GM19240 (cell line): ENCODE measurements around the gene SETD1A.

ENCODE experiments used
- DNase-seq: peaks from one replicate; pipeline ENCODE4 v3.0.0; 2011; ENCODE audit warnings: low spot score; ENCODE audit not compliant: insufficient read length

SETD1A gene

DNA sequence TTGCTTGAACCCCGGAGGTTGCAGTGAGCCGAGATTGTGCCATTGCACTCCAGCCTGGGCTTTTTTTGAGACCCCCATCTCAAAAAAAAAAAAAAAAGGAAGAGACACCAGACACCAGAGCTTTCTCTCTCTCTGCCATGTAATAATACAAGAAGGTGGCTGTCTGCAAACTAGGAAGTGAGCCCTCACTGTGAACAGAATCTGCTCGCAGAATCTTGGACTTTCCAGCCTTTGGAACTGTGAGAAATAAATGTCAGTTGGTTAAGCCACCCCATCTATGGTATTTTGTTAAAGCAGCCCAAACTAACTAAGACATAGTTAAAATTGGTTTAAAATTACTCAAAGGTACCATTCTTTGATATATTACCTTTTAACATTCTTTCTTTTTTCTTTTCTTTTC is 63.0 kb downstream of the SETD1A start:
- DNase-seq: no peak

DNA sequence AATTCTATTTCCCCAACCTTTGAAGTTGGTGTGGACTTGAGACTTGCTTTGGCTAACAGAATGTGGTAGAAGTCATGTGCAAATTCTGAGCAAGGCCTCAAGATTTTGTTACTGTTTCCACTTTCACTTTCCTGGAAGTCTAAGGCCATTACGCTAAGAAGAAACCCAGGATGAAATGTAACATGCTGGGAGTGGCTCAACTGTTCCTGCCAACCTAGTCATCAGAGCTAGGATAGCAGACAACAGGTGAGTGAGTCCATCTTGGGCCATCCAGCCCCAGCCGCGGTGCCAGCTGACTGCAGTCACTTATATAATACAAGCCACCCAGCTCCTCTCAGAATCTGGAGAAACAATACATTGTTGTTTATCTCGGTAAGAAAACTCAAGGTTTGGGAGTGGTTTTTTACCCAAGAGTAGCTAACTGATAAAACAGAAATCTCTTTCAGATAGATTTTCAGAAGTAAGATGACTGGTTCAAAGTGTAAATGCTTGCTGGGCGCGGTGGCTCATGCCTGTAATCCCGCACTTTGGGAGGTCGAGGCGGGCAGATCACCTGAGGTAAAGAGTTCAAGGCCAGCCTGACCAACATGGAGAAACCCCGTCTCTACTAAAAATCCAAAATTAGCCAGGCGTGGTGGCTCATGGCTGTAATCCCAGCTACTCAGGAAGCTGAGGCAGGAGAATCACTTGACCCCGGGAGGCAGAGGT is 65.1 kb downstream of the SETD1A start:
- no peak for DNase-seq

DNA sequence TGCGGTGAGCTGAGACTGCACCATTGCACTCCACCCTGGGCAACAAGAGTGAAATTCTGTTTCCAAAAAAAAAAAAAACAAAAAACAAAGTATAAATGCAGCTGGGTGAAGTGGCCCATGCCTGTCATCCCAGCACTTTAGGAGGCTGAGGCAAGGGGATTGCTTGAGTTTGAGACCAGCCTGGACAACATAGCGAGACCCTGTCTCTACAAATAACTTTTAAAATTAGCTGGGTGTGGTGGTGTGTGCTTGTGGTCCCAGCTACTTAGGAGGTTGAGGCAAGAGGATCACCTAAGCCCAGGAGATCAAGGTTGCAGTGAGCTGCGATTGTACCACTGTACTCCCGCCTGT is 65.7 kb downstream of the SETD1A start:
- DNase-seq: no peak

DNA sequence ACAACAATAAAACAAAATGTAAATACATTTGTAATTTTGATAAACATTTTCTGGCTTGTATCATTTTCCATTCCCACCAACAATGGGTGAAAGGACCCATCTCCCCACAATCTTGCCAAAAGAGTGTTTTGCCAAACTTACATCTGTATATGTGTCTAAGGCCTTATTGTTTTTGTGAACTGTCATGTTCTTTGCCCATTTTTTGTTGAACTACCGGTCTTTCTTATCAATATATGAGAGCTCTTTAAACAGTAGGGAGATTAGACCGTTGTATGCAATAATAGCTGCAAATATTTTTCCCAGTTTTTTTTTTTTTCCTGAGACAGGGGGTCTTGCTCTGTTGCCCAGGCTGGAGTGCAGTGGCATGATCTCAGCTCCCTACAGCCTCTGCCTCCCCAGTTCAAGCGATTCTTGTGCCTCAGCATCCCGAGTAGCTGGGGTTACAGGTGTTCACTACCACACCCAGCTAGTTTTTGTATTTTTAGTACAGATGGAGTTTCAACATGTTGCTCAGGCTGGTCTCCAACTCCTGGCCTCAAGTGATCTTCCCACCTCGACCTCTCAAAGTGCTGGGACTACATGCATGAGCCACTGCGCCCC is 66.2 kb downstream of the SETD1A start:
- DNase-seq: no peak

DNA sequence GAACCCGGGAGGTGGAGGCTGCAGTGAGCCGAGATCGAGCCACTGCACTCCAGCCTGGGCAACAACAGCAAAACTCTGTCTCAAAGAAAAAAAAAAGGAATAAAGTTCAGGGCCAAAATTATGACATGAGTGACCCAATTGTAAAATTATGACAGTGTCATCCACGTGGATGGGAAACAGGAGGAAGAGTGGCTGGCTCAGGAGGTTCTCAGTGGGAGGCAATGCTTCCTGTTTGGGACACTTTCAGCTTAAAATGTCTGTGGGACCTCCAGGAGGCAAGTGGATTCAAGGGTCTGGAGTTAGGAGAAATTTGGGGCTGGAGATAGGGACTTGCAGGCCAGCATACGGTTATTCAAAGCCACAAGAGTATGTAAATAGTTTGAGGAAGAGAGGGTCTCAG is 67.8 kb downstream of the SETD1A start:
- DNase-seq: no peak

DNA sequence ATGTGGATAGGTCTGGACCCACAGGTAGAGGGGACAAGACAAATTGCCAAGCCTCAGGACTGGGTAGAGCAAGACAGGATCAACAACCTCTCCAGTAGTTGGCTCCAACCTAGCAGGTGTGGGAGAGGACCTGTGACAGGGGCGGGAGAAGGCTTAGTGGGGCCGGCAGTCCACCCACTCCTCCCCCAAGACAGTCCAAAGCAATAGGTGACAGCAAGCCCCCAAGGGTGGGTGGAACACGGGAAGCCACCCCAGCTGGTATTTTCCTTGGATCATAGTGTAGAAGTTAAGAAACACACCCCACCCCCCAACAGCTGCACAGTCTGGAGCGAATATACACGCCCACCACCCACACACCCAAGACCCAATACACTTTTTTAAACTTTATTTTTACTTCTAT is 71.7 kb downstream of the SETD1A start:
- no peak for DNase-seq

DNA sequence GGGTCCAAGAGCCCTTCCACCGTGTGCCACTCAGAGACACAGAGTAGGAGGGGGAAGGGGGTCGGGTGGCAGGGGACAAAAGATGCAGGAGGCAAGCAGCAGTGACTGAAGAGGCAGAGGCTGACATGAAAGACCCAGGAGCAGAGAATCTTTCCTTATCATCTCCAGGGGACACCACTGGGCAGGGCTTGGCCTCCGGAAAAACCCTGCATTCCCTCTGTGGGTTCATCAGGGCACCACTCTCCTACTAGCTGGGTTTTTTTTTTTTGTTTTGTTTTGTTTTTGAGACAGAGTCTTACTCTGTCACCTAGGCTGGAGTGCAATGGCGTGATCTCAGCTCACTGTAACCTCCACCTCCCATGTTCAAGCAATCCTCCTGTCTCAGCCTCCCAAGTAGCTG is 73.7 kb downstream of the SETD1A start:
- DNase-seq: no peak

DNA sequence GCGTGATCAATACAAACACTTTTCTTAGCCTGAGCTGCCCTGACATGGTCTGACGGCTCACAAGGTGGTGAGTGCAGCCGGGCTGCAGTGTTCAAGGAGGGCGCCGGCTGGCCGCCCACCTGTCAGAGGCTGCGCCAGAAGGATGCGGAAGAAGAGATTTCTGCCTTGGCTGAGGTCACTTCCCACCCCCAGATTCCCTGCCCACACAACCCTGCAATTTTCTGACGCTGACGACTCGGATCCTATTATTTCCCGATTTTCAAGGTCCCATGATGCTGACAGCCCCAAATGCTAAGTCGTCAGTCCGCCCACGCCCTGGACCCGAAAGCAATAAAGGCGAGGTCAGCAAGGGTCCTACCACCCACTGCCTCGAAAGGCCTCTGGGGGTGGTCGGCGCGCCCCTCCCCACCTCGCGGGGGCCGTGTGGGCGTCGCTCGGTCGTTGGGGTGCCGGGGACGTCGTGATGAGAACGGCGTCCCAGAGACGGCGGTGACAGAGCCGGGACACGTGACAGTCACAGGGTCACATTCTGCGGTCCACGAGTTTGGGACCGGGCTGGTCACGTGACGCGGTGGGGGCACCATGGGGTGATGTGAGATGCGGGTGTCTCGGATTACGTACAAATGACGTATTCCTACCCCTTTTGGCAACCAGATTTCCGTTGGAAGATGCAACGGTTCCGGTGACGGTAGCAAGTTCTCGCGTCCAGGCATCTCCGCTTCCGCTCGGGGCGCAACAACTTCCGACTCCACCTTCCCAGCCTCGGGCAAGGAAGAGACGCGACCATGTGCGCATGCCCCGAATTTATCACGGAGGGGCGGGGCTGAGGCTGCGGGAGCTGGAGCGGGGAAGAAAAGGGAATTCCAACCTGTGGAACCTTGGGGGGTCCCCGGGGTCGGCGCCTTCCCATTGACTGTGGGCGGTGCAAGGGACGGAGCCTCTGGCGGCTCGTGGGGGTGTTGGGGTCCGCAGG is 75.5 kb downstream of the SETD1A start, which contains the start of gene STX4:
Gene STX4 (plus strand): TSS at position 823 of the 973 bp plus-strand sequence. CDS start 248 bp downstream, outside the sequence.
- peak; percentile 90 for DNase-seq

DNA sequence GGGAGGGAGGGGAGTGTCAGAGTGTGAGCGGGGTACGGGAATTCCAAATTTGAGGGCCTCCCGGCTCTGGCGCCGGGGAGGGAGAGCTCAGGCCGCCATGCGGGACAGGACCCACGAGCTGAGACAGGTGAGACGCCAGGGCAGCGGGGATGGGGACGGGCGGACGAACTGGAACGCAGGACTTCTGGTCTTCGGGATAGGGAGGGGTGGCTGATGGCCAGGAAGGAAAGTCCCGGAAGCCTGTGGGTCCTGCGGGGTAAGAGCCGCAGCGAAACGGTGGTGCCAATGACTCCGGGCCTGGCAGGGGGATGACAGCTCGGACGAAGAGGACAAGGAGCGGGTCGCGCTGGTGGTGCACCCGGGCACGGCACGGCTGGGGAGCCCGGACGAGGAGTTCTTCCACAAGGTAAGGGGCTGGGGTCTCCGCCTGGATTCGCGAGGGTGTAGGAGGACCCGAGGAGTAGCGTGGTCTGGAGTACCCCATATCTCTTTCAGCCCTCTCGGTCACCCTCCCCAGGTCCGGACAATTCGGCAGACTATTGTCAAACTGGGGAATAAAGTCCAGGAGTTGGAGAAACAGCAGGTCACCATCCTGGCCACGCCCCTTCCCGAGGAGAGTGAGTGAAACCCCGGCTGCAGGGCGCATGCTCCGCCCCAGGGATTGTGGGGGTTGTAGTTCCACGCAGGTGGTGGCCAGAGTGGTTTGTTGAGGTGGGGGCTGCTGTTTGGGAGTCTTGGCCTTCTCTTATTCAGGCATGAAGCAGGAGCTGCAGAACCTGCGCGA is 76.3 kb downstream of the SETD1A start:
- peak; percentile 95 for DNase-seq
